ENCODE measurements around the gene SNCAIP.

The SNCAIP gene

GRCh38 chr5:122400938-122401337, 88.9 kb downstream of the SNCAIP start:
- TF ChIP-seq CTCF (IDR thresholded peaks at IDR 0.05; ENCODE audit: insufficient read depth, low read length), result no peak
- no peak for TF ChIP-seq POLR2AphosphoS5 (IDR thresholded peaks at IDR 0.05; ENCODE audit: low read depth)
- no peak for TF ChIP-seq GABPA (IDR thresholded peaks at IDR 0.05; ENCODE audit: low read depth)
- TF ChIP-seq REST (IDR thresholded peaks at IDR 0.05; ENCODE audit: insufficient replicate concordance, low read depth), result no peak
- no peak for TF ChIP-seq SPI1 (IDR thresholded peaks at IDR 0.05; ENCODE audit: borderline replicate concordance, low read depth)
- no peak overlapping the region for H3K27ac ChIP-seq (replicated peaks)
- H3K27me3 ChIP-seq (ENCODE audit: insufficient read depth, poor library complexity, severe bottlenecking), result no peaks in the 10 kb centered on the region
- no peak overlapping the region for H3K4me3 ChIP-seq (replicated peaks; ENCODE audit: insufficient read depth, low read length)
- DNase-seq (ENCODE audit: low read depth in 1 of 2, low spot score in 1 of 2), result no peak

DNA sequence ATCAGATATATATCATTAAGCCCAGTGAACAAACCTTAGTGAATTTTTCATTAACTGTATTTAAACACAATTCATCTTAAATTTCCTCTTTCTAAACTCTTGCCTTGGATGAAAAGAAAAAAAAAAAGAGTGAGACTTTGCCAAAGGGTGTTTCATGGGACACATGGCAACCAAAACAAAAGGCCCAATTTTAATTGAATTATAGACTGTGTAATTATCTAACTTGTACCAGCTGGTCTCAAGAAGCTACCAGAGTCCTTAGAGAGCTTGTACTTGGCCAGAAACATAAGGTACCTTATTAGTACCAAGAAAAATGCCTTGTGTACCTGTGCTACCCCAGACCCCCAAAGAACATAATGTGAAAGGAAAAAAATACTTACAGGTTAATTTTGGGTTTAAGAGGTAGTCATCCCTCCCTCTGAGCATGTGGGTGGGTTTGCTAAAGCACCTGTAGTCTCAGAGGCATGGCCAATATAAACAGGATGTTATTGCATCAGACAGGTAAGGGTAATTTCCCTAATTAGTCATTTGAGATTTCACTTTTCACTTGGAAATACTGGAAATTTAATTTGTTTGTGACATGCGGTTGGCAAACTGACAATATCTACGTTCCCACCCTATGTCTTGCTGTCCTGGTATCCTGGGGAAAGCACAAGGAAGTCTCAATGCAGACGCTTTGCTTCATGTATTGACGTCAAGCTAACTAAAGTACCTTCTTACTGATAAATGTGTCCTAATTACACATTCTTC, 90.1 kb downstream of the SNCAIP start:
- TF ChIP-seq SPI1 (IDR thresholded peaks at IDR 0.05; ENCODE audit: borderline replicate concordance, low read depth) (no peak), GABPA (IDR thresholded peaks at IDR 0.05; ENCODE audit: low read depth) (no peak), CTCF (IDR thresholded peaks at IDR 0.05; ENCODE audit: insufficient read depth, low read length) (no peak), POLR2AphosphoS5 (IDR thresholded peaks at IDR 0.05; ENCODE audit: low read depth) (no peak), REST (IDR thresholded peaks at IDR 0.05; ENCODE audit: insufficient replicate concordance, low read depth) (no peak)
- no peak for DNase-seq (ENCODE audit: low read depth in 1 of 2, low spot score in 1 of 2)
- no peak overlapping the region for H3K4me3 ChIP-seq (replicated peaks; ENCODE audit: insufficient read depth, low read length)
- no peaks in the 10 kb centered on the region for H3K27me3 ChIP-seq (ENCODE audit: insufficient read depth, poor library complexity, severe bottlenecking)
- no peak overlapping the region for H3K27ac ChIP-seq (replicated peaks)

- Histone ChIP-seq H3K27ac (replicated peaks) (no peak overlapping the region), H3K27me3 (ENCODE audit: insufficient read depth, poor library complexity, severe bottlenecking) (no peaks in the 10 kb centered on the region), H3K4me3 (replicated peaks; ENCODE audit: insufficient read depth, low read length) (no peak overlapping the region)
- DNase-seq (ENCODE audit: low read depth in 1 of 2, low spot score in 1 of 2), result no peak
- TF ChIP-seq CTCF (IDR thresholded peaks at IDR 0.05; ENCODE audit: insufficient read depth, low read length) (no peak), SPI1 (IDR thresholded peaks at IDR 0.05; ENCODE audit: borderline replicate concordance, low read depth) (no peak), GABPA (IDR thresholded peaks at IDR 0.05; ENCODE audit: low read depth) (no peak), POLR2AphosphoS5 (IDR thresholded peaks at IDR 0.05; ENCODE audit: low read depth) (no peak), REST (IDR thresholded peaks at IDR 0.05; ENCODE audit: insufficient replicate concordance, low read depth) (no peak)
These were observed 91.1 kb downstream of the SNCAIP start for GRCh38 chr5:122402955-122403685.
